Fibroblast of mammary gland (primary cell): ENCODE measurements around the gene NAIF1.
"Not testable (repeated sequence)": the region's sequence is repeated elsewhere in the genome, so short reads cannot be mapped to it uniquely, and the experiment has no call there.

Experiments
- DNase-seq: peaks from one replicate; pipeline ENCODE4 v3.0.0-alpha.2; 2010; ENCODE audit warnings: low read depth
- H3K4me3 ChIP-seq: 2 replicates; pipeline ENCODE4 v1.5.1; 2011; ENCODE audit warnings: low read depth, mild to moderate bottlenecking, low read length, moderate library complexity; ENCODE audit not compliant: control insufficient read depth
- TF ChIP-seq, protein P1 (sequence below): conservative IDR thresholded peaks from 2 replicates; pipeline ENCODE4 v1.5.1; 2011; ENCODE audit warnings: low read depth, low read length, inconsistent platforms; ENCODE audit not compliant: control insufficient read depth, insufficient read depth

NAIF1 gene, protein sequence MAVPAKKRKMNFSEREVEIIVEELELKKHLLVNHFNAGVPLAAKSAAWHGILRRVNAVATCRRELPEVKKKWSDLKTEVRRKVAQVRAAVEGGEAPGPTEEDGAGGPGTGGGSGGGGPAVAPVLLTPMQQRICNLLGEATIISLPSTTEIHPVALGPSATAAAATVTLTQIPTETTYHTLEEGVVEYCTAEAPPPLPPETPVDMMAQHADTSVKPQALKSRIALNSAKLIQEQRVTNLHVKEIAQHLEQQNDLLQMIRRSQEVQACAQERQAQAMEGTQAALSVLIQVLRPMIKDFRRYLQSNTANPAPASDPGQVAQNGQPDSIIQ

DNA sequence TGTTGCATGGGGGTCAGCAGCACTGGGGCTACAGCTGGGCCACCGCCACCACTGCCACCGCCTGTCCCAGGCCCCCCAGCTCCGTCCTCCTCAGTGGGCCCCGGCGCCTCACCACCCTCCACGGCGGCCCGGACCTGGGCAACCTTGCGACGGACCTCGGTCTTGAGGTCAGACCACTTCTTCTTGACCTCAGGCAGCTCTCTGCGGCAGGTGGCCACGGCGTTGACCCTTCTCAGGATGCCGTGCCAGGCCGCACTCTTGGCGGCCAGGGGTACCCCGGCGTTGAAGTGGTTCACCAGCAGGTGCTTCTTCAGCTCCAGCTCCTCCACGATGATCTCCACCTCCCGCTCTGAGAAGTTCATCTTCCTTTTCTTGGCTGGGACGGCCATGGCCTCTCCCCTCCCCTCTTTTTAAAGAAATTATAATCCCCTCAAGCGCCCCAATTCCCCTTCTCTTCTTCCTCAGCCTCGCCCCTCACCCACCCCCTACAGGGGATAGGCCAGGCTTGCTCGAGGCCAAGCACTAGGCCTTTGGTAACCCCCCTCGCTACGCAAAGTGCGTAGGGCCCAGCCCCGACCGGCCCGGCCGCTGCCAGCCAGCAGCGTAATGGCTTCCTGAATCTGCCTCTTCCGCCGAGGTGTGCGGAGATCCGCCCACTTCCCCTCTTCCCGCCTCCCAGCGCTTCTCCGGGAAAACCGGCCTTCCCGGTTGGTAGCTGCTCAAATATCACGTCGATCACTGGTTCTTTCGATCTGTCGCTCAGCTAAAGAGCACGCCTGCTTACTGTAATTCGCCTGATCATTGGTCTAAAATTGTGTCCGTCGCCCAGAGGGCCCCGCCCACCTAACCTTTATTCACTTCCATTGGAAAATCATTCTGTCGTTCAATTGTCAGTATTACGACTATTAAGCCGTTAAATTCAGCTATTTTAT lies at the start of gene NAIF1:
Gene NAIF1 (minus strand): TSS at position 608 of the 932 bp plus-strand sequence. CDS start 219 bp downstream, at position 389.
- DNase-seq = peak; percentile 100
- peak within 1 kb of the TSS; percentile 84 for H3K4me3 ChIP-seq
- TF ChIP-seq, protein P1, sequence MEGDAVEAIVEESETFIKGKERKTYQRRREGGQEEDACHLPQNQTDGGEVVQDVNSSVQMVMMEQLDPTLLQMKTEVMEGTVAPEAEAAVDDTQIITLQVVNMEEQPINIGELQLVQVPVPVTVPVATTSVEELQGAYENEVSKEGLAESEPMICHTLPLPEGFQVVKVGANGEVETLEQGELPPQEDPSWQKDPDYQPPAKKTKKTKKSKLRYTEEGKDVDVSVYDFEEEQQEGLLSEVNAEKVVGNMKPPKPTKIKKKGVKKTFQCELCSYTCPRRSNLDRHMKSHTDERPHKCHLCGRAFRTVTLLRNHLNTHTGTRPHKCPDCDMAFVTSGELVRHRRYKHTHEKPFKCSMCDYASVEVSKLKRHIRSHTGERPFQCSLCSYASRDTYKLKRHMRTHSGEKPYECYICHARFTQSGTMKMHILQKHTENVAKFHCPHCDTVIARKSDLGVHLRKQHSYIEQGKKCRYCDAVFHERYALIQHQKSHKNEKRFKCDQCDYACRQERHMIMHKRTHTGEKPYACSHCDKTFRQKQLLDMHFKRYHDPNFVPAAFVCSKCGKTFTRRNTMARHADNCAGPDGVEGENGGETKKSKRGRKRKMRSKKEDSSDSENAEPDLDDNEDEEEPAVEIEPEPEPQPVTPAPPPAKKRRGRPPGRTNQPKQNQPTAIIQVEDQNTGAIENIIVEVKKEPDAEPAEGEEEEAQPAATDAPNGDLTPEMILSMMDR = no peak

DNA sequence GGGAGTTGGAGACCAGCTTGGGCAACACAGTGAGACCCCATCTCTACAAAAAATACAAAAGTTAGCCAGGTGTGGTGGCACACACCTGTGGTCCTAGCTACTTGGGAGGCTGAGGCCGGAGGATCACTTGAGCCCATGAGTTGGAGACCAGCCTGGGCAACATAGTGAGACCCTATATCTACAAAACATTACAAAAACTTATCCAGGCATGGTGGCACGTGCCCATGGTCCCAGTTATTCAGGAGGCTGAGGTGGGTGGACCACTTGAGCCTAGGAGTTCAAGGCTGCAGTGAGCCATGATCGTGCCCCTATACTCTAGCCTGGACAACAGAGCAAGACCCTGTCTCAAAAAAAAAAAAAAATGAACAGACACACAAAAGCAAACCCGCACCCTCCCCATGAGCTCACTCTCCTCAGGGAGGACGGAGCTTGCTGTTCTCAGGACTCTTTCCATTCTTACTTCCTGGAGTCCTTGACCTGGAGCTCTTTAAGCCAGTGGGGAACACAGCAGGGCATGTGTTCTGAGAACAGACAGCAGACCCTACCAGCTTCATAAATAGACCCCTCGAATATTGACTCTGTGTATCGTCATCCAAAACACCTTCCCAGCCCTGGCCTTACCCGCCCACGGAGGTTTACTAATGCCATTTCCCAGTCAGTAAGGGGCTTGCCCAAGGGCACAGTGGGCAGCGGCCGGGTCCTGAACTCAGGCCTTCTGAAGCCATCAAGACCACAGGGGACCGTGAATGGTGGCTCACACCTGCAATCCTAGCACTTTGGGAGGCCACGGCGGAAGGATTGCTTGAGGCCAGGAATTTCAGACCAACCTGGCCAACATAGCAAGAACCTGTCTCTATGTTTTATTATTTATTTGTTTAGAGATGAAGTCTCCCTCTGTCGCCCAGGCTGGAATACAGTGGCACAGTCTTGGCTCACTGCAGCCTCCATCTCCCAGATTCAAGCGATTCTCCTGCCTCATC lies 49.3 kb upstream of the NAIF1 start:
- TF ChIP-seq, protein P1 = no peak
- no peak for DNase-seq
- H3K4me3 ChIP-seq = no peak overlapping the region

DNA sequence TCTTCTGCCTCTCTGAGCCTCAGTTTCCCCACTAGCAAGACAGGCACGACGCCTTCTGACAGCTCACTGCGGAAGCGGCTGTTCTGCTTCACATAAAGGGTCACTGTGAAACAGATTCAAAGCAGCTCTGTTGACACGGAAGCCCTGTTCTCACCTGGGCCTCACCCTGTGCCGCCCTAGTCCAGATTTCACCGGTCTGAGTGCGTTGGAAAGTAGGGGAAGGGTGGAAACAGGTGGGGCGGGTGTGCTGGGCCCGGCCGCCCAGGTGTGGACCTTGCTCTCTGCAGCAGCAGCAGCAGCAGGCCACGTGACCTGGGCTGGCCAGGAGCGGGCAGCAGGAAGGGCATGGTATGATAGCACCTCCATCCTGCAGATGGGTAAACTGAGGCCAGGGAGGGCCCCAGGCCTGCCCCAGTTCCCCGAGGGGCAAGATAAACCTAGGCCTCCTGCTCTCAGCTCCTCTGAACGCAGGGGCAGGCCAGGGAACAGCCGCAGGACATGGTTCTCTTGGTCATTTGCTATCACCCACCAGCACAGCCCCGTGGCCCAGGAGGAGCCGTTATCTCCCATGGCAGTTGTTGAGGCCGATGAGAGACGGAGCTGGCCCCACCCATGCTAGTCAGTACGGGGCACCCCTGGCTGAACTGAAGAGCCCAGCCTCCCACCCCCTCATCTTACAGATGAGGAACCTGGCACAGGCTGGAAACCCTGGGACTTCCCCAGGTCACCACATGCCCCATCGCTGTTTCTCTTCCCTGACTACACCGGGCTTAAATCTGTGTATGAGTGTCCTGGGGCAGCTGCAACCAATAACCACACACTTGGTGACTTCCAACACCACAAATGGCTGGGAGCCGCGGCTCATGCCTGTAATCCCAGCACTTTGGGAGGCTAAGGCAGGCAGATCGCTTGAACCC lies 48.3 kb upstream of the NAIF1 start:
- TF ChIP-seq, protein P1 = no peak
- no peak for DNase-seq
- H3K4me3 ChIP-seq = no peak overlapping the region

DNA sequence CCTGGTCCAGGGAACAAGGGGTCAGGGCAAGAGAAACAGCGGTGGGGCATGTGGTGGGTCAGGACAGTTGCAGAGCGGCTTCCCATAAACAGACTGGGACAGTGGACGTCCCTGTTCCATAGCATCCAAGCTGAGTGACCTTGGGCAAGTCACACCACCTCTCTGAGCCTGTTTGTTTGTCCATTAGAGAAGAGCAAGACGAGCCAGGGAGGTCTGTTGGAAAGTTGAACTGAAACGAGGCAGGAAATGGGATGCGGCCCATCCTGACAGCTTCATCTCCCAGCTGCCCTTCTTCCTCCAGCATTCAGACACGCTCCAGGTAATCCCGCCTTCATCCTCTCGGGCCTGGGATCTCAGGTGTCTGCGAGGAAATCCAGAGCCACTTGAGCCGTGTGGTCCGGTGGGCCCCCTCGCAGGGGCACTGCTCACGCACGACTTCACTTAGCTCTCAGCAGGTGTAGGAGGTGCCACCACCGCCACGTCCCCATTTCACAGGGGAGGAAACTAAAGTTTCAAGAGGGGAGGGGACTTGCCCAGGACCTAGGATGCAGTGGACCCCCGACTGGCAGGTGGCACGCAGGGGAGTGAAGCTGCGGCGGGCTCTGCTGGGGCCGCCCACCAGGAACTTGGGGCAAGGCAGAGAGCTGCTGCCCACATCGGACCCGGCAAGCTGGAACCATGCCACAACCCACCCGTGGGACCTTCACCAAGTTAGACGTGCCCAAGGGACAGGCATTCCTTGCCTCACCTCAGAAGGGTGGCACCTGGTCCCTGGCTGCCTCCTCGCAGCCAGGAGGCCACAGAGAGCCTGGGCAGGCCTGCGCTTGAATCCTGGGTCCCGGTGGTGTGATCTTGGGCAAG lies 47.4 kb upstream of the NAIF1 start:
- TF ChIP-seq, protein P1 = no peak
- DNase-seq = no peak
- H3K4me3 ChIP-seq = no peak overlapping the region

DNA sequence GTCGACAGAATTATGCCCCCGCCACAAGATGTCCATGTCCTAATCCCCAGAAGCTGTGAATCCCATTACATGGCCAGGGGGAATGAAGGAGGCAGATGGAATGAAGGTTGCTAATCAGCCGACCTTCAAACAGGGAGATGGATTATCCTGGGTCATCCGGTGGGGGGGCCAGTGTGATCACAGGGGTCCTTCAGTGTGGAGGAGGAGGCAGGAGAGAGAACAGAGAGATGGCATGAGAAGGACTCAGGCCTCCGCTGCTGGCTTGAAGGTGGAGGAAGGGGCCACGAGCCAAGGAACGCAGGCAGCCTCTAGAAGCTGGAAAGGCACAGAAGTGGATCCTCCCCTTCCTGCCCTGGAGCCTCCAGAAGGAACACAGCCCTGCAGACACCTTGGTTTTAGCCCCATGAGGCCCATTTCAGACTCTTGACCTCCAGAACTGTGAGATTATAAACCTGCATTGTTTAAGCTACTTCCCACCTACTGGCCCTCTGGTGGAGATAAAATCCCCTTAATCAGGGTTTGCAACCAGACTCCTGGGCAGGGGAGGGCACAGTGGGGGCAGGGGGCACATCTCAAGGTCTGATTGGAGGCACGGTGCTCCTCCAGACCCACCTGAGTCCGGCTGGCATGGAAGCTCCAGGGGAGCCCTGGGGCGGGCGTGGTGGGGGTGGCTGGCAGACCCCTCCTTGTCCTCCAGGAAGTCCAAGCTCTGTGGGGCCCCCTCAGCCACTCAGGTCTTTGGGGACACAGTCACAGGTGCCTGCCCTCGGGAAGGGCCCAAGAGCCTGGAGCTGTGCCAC lies 46.6 kb upstream of the NAIF1 start:
- TF ChIP-seq, protein P1 = no peak
- DNase-seq = no peak
- H3K4me3 ChIP-seq = no peak overlapping the region

DNA sequence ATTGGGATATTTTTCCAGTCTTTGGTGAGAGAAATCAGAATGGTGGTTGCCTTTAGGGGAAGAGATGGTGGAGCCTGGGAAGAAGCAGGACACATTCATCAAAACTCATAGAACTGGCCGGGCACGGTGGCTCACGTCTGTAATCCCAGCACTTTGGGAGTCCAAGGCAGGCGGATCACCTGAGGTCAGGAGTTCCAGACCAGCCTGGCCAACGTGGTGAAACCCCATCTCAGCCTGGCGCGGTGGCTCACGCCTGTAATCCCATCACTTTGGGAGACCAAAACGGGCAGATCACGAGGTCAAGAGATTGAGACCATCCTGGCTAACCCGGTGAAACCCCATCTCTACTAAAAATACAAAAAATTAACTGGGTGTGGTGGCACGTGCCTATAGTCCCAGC lies 44.6 kb upstream of the NAIF1 start:
- H3K4me3 ChIP-seq, DNase-seq: not testable (repeated sequence)
